T-helper 1 cell (primary cell): Measurements from ENCODE around the gene LRRC45.

Source experiments
- DNase-seq, 5 donors: peaks; one replicate each; pipeline ENCODE4 v3.0.0-alpha.2; 2012 to 2020

LRRC45 gene

DNA sequence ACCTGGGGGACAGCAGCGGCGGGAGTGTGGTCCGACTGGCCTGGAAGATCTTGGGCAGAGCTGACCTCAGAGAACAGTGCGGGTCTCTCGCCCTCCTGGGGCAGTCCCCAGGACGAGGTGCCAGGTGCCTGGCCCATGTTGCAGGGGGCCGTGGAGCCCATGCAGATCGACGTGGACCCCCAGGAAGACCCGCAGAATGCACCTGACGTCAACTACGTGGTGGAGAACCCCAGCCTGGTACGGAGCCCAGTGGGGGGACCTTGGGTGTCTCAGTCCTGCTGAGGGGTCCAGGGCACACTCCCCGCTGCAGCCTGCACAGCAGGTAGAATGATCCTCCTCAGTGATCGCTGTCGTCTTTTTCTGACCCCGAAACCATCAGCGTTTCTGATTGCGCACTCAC is 30.0 kb downstream of the LRRC45 start:
- DNase-seq = no peak

GRCh38 chr17:82053556-82054263 is 30.6 kb downstream of the LRRC45 start:
- no peak for DNase-seq

GRCh38 chr17:82054351-82055022 is 31.4 kb downstream of the LRRC45 start:
- DNase-seq = no peak

- DNase-seq = no peak
Observed at GRCh38 chr17:82055023-82055964, 32.2 kb downstream of the LRRC45 start.

DNA sequence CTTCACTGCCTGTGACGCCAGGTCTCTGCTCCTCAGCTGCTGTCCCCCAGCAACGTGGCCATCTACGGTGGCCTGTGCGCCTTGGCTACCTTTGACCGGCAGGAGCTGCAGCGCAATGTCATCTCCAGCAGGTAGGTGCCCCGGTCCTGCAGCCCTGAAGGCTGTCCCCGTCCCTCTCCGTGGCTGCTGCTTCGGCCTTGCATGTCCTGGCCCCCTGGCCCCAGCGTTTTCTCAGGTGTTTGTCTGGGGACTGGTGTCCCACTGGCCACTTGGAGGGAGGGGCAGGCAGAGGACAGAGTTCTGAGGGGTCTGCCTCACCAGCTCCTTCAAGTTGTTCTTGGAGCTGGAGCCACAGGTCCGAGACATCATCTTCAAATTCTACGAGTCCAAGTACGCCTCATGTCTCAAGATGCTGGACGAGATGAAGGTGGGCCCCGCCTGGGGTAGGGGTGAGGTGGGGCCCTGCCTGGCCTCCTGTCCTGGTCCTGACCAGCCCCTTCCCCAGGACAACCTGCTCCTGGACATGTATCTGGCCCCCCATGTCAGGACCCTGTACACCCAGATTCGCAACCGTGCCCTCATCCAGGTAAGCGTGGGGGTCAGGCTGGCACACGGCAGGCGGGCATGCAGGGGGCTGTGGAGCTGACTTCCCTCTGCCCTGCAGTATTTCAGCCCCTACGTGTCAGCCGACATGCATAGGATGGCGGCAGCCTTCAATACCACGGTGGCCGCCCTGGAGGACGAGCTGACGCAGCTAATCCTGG is 33.0 kb downstream of the LRRC45 start:
- DNase-seq = no peak

- DNase-seq = no peak
Observed at GRCh38 chr17:82056729-82057621, 33.9 kb downstream of the LRRC45 start.

DNA sequence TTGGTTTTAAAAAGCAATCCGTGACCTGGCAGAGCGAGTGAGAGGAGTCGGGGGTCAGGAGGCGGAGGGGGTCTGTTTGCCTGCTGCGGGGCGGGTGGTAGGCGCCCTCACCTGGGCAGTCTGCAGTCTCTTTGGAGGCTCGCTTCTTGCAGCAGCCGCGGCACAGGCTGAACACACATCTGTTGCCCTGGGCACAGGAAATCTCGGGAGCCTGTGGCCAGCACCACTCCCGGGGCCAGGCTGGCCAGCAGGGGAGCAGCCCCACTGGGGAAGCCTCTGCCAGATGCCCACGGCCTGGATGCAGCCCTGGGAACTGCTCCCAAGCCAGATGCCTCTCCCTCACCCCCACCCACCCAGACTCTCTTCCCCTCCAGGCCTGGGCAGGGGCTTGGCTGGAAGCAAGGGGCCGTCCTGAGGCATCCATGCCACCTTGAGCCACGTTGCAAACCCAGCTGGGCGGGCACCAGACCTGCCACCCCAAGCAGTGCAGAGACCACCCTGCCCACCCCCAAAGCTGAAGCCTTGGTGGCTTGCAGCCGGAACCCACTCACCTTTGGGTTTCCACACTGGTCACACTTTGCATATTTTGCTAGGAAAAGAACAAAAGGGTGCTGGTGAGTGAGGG is 35.2 kb downstream of the LRRC45 start:
- DNase-seq = no peak

DNA sequence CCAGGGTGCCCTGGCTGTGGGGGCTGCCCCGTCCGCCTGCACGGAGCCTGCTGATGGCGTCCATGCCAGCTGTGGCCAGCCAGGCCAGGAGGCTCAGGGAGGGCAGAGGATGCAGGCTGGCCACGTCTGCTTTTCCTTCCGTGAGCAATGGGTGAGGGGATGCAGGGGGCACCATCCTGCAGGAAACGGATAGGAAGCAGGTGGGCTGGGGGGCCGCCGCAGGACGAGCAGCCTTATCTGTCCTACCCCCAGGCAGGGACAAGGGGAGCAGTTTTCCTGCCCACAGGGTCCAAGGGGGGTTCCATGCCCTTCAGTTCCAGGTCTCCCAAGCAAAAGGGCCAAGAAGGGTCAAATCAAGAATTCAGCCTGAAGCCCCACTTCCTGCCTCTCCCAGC is 35.7 kb downstream of the LRRC45 start:
- DNase-seq = no peak

GRCh38 chr17:82059272-82060000 is 36.3 kb downstream of the LRRC45 start:
- no peak for DNase-seq

DNA sequence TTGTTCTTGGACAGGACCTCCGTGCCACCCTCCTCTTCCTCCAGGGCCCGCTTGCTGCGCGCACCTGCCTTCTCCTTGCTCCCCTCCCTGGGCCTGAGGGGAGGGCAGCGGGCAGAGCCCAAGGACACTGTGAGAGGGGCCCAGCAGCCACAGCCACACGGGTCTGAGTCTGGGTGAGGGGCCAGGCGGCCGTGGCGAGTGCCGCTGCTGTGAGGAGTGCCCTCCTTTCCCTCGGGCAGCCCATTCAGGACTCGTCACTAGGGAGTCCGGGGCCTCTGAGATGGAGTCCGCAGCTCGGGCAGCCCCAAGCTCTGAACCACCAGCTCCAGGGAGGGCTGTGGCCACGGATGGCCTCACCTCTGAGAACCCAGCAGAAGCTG is 36.9 kb downstream of the LRRC45 start:
- DNase-seq = no peak

DNA sequence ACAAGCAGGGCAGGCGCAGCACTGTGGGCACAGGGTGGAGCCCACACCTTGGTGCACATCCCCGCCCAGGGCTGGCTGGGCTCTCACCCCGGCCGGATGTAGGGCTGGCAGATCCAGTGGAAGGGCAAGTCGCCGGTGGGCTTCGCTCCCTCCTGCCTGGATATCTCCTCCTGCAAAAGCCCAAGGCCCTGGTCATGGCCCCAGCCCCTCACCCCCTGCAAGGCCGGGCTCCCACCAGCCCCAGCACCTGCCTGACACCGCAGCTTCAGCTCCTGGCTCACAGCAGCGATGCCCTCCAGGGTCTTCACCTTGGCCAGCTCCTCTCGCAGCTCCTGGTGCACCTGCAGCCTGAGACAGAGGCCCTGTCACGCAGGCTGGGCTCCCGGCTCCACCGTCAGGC is 37.5 kb downstream of the LRRC45 start:
- DNase-seq = no peak

GRCh38 chr17:82061047-82061925 is 38.2 kb downstream of the LRRC45 start:
- DNase-seq = no peak

GRCh38 chr17:82062076-82062983 is 39.2 kb downstream of the LRRC45 start:
- no peak for DNase-seq

- DNase-seq = no peak
Observed at GRCh38 chr17:82062984-82063368, 39.9 kb downstream of the LRRC45 start.

DNA sequence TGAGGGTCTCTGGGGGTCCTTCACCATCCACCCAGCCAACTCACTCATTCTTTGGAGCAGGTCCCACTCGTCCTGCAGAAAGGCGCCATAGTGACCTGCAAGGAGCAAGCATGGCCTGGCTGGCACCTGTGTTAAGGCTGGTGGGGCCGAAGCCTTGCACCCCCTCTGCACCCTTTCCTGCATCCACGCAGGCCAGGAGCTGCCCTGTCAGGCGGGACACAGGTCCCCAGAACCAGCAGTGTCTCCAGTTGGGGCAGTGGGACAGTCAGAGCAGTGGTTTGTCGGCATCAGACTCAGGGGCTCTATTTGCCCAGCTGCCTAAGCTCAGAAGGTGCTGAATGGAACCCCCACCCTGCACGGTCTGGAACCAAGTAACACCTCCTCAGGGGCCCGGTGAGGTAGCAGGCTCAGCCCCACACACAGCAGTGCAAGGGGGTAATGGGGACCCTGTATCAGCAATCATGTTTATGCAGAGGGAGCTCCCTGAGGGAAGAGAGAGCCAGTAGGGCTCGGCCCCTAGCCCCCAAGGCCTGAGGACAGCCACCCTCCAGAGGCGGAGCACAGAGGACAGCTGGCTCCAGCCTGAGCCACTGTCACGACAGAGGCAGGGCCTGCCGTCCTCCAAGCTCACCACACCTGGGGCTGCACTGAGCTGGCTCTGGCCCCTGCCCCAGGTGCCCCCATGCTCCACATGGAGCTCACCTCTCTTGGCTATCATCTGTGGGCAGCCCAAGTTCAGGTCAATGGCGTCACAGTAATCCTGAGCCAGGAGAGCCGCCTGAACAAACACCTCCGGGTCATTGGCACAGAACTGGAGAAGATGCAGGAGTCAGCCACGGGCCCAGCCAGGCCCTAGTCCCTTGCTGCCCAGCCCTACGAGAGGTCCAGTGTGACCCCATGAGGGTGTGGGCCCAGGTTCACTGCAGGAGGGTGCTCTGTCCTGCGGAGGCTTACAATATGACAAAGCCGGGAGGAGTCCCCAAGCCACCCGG is 40.6 kb downstream of the LRRC45 start:
- DNase-seq = peak in 1 of 5 donors; percentile 3

- DNase-seq = peak in 2 of 5 donors; percentile 3 to 4
Observed at GRCh38 chr17:82064433-82065192, 41.5 kb downstream of the LRRC45 start.
